ENCODE results near the gene SEMA4B.
"Not testable (repeated sequence)": the region's sequence is repeated elsewhere in the genome, so short reads cannot be mapped to it uniquely, and the experiment has no call there.

The SEMA4B gene

GRCh38 chr15:90271459-90272166, 70.5 kb downstream of the SEMA4B start:
- DNase-seq (ENCODE audit: insufficient read length, low spot score) (no peak), FAIRE-seq (no peak)
- no peak for TF ChIP-seq CTCF (IDR thresholded peaks at IDR 0.05; ENCODE audit: insufficient read depth, missing control alignments)

GRCh38 chr15:90278467-90278866, 77.3 kb downstream of the SEMA4B start:
- DNase-seq (ENCODE audit: insufficient read length, low spot score); FAIRE-seq: not testable (repeated sequence)

All from D721Med (cell line).